ENCODE results near the gene MAST4. TPM values are rescaled to one million over a fixed set of nuclear protein-coding genes. Genes with fewer than 3 reads are reported as not detected.

MAST4 gene
- total RNA-seq = 13.2 and 15.9 TPM in 2 replicates

GRCh38 chr5:66595756-66596635 lies at the start of gene MAST4:
Gene MAST4, plus strand, starts transcription at chr5:66596393. Its CDS starts 263 bp downstream, at chr5:66596656.

DNA sequence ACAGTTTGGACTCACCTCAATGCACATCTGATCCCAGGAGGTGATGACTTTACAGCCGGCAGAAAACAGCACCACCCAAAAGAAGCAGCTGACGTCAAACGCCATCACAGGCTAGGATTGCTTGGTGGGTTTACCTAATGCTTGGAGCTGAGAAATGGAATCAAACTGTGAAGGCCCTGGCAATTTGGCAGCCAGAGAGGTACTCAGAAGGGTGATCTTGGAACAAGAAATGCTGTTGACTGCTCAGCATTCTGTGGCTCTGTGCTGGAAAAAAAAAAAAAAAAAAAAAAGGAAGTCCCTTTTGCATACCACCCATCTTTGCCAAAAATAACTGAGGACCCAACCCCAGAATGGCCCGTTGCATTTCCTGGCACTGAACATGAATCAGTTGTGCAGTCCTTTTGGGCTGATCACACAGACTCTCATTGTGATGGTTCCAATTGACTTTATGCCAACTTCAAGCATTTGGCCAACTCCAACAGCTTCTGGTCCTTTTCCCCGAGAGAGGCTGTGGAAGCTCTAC lies 600.4 kb downstream of the MAST4 start, which contains the start of gene CD180:
TSS of gene CD180 (minus strand) at position 263 of the 523 bp plus-strand sequence. CDS start at position 105, 158 bp downstream.

Data from cardiac atrium fibroblast (primary cell).